NCI-H82 treated with DMSO at 0.1 percent for 48 hours (cell line): ENCODE results near the gene ATAD1.
"Not testable (repeated sequence)": the region's sequence is repeated elsewhere in the genome, so short reads cannot be mapped to it uniquely, and the experiment has no call there.

Experiments used
- DNase-seq: peaks from one replicate; lab custom pipeline; 2025; ENCODE audit not compliant: unreplicated experiment; lab: John Stamatoyannopoulos, UW

Gene ATAD1

DNA sequence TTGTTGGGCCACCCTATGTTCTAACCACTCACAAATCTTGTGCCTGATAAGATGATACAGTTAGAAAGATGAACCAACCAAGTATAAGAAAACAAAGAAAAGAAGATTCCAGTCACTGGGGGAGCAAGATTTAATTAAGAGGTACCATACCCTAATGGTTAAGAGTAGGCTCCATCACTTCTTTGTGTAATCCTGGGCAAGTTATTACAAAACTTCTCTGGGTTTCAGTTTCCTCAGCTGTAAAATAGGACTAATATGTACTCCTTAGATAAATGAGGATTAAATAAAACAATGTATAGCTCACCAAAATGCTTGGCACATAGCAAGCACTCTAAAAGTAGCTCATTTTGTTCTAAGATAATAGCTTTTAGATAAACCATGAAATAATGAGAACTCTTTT is 58.5 kb downstream of the ATAD1 start:
- no peak for DNase-seq

DNA sequence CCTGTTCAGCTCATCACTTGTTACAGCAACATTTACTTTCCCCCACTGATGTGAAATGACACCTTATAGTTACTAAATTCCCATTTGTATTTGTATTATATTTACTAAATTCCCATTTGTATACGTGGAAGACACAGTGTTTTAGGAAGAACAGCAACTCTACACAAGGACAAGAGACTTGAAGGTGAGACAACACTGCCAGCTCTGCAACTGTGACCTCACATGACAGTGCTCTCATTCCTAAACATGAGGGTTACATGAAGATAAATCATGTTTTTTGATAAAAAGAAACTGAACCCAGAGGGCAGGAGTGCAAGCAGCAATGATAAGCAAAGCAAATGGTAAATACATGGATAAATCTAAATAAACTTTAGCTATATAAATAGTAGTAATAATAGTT is 60.3 kb downstream of the ATAD1 start:
- no peak for DNase-seq

DNA sequence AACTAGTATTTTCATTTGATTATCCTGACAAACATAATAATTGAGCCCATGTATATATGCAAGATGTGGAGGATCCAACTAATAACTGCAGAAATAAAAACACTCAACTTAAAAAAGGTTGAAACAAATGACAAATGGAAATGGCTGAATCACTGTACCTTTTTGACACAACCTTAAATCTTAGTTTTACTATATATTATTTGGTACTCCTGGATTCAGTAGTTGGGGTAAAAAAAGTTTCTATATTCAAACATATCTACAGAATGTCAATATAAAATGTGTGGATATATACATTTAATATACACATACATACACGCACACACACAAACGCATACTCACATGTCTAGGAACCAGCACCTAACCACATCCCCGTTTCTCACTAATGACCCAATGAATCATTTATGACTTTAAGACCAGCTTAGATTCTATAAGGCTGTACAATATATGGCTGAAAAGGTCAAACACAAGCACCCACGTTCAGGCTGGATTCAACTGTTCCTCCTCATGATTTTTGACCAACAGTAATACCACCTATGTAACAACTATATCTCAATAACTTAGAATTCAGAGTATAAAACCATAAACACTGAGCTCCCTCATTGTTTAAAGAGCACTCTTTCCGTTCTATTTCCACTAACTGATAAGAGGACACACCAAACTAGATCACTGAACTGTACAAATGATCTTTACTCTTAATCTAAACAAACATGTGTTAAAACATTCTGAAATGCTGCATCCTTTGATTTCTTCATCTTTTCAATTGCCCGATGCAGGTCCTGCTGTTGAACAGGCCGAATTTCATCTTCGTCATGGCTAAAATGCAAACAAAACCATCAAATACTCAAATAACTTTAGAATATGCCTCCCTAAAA is 63.8 kb downstream of the ATAD1 start:
- no peak for DNase-seq

DNA sequence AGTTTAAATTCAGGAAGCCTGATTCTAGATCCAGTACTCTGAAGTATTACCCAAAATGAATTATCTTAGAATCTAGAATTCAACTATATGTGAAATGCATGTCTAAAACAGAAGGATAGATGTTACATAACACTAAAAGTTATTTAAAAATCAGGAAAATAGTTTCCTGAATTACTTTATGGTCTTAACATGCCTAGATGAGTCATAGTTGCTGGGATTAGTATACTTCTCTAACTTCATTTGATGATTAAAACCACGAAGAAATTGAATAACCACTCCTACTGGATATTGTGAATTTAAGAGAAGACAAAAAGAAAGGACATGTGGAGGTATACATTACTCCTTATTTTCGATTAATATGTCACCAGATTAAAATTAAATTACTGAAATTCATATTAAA is 65.5 kb downstream of the ATAD1 start:
- DNase-seq: no peak

DNA sequence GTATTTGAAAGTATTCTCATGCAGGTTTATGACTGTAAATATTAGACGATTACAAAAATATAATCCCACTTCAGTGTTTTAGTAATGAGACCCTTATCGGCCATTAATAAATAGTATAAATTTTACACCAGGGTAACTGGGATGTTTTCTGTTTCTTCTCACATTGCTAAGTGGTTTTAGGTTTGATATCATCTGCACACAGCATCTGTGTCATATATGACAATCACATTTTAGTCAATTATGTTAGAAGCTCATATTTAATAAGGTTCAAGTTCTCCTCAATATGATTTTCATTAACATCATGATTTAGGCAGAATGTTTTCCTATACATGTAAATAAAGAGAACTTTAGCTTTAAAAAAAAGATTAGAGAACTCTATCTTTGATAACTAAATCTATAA is 66.8 kb downstream of the ATAD1 start:
- DNase-seq: no peak

DNA sequence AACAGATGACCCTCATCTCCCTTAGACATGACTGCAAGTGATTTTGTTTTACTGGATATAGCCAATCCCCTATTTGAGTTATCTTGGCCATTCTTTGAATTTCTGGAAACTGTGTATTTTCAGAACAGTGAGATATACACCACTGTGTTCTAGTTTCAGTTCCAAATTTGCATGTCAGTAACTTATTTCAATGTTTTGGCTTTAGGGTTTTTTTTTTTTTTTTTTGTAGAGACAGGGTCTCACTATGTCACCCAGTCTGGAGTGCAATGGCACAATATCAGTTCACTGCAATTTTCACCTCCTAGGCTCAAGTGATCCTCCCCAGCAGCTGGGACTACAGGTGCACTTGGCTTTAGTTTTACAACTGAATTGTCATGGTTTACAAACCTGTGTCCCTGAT is 67.2 kb downstream of the ATAD1 start:
- DNase-seq: no peak

DNA sequence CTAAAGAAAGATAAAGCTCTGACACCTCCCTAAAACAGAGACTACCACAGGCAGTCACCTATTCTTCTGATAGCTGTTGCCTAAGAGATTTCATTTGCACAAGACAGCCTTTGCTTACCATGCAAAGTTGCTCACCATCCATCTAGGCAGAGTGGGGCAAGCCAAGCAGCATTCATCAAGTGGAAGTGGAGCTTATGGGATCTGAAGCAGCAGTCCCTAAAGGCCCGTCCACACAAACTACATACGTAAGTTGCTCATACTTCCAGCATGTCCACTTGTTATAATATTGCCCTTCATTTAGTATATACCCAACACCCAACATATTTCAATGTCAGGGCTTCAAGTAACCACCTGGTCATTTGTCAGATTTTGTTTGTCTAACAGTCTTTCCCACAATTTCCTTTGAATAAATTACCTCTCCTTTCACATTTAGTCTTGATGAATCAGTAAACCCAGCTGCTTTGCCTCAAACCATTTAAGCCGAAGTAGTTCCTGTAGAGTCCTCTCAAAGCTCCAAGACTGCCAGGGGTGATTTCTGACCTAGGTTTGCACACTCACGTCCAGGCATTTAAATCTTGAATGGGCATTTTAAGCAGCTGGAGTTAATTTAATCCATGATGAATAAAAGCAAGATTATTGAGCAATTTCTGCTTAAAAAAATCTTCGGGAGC is 67.9 kb downstream of the ATAD1 start:
- no peak for DNase-seq

DNA sequence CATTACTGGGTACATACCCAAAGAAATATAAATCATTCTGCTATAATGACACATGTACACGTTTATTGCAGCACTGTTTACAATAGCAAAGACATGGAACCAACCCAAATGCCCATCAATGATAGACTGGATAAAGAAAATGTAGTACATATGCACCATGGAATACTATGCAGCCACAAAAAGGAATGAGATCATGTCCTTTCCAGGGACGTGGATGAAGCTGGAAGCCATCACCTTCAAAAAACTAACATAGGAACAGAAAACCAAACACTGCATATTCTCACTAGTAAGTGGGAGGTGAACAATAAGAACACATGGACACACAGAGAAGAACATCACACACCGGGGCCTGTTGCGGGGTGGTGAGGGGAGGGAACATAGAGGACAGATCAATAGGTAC is 69.8 kb downstream of the ATAD1 start:
- DNase-seq: not testable (repeated sequence)

DNA sequence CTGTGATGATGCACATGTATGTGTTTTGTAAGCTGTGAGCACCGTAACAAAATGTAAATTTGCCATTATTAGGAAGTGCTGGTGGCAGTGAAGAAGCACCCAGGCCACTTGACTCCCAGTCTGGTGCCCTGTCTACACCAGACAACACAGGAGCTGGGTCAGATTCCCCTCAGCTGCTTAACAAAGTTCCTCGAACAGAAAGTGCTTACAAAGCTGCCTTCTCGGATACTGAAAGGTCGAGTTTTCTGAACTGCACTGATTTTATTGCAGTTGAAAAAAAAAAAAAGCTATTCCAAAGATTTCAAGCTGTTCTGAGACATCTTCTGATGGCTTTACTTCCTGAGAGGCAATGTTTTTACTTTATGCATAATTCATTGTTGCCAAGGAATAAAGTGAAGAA is 71.1 kb downstream of the ATAD1 start:
- no peak for DNase-seq

DNA sequence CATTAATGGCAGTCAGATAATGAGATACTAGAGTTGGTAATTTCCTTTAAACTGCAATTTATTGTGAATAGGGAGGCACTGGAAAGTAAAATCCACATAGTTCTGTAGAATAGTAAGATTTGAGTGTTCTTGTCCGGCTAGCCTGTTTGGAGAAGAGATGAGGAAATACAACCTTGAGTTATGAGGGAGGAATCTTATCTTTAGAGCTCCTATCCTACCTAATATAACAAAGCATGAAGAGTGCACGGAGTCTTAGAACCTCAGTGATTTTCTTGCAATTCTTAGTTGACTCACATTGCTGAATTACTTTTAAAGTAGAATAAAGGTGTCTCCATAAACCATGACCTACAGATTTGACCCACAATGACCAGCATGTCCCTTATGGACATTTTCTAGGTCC is 73.4 kb downstream of the ATAD1 start:
- DNase-seq: no peak

DNA sequence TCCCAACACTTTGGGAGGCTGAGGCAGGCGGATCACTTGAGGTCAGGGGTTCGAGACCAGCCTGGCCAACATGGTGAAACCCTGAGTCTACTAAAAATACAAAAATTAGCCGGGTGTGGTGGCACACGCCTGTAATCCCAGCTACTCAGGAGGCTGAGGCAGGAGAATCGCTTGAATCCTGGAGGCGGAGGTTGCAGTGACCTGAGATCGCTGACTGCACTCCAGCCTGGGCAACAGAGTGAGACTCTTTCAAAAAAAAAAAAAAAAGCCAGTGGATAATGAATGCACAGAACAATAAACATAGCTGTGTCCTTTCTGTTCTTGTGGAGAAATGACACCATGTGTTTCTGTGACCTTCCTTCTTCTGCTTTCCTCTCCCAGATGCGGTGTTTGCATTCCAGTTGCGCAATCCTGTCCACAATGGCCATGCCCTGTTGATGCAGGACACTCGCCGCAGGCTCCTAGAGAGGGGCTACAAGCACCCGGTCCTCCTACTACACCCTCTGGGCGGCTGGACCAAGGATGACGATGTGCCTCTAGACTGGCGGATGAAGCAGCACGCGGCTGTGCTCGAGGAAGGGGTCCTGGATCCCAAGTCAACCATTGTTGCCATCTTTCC is 74.9 kb downstream of the ATAD1 start:
- DNase-seq: not testable (repeated sequence)

DNA sequence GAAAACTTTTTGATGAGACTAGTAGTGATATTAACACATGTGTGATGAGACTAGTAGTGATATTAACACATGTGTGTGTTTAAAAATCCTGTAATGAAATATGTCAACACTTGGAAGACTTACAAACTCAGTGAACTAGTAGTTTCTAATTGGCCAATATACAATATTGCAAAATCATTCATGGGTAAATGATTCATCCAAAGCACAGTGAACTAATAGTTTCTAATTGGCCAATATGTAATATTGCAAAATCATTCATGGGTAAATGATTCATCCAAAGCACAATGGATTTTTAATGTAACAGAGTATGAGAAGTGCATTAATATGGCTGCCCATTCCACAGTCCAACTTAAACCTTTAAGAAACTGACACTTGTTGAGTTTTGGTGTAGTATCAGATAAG is 77.8 kb downstream of the ATAD1 start:
- DNase-seq: no peak

DNA sequence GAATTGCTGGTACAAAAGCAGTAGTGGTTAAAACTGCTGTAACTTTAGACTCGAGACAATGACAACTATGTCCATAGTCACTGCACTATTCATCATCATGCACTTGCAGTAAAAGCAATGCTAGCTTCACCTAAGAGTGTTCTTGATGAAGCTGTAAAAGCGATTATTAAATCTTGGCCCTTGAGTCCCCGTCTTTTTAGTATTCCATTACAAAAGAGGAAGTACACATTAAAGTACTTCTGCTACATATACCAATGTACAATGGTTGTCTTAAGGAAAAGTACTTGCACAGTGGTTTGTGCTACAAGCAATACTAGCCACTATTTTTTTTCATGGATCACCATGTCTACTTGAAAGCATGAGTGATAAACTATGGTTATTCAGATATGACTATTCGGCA is 78.3 kb downstream of the ATAD1 start:
- no peak for DNase-seq

DNA sequence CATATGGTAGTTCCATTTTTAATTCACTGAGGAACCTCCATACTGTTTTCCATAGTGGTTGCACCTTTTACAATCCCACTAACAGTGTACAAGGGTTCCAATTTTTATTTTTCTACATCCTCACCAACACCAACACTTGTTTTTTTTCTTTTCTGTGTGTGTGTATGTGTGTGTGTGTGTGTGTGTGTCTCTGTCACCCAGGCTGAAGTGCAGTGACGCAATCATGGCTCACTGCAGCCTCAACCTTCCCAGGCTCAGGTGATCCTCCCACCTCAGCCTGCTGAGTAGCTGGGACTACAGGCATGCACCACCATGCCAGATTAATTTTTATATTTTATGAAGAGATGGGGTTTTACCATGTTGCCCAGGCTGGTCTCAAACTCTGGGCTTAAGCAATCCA is 79.8 kb downstream of the ATAD1 start:
- not testable (repeated sequence) for DNase-seq

DNA sequence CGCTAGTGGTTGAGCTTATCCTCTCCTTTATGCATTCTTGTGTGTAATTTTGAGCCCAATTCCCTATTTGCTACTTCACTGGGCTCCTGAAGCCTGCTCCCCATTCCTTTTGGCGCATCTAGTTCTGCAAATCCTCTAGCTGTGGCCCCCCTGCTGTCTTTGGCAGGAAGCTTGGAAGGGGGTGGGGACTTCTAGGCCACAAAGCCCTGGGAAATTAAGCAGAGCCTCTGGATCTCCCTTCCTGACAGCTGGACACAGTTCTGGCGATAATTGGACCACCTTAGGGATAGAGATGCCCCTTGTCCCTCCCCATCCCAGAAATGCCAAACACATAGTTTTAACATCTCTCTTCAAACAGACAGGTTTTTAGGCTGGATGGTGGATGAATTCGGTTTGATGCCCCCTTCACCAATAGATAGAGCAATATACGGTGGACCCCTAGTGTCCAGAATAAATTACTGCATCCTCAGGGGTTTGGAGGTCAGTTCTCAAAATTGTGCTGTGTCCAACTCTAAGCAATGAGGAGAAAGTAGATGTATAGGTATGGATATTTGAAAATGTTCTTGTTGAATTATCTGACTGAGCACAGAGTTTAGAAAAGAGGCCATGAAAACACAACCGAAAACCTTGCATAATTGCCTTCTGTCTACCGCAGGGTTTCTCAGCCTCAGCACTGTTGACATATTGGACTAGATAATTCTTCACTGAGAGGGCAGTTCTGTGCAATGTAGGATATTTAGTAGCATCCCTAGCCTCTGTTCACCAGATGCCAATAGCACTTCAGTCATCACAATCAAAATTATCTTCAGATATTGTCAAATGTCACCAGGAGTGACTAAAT is 82.8 kb downstream of the ATAD1 start:
- peak; percentile 25 for DNase-seq

DNA sequence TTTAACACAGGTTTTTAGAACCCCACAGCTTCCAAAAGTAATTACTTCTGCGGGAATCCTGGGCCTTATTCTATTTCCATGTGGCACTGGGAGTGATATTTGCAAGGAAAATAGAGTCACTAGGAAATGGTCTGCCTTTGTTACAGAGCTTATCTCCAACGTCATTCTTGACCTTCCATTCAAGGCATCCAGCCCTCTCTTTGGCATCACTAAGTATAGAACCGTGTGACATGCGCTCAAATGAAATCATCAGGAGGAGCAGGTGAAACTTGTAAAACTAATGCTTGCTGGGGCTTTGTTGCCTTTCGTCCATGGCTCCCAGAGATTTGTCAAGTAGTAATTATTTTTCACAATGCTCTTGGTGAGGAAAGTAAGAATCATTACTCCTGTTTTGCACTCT is 84.9 kb downstream of the ATAD1 start:
- DNase-seq: no peak

DNA sequence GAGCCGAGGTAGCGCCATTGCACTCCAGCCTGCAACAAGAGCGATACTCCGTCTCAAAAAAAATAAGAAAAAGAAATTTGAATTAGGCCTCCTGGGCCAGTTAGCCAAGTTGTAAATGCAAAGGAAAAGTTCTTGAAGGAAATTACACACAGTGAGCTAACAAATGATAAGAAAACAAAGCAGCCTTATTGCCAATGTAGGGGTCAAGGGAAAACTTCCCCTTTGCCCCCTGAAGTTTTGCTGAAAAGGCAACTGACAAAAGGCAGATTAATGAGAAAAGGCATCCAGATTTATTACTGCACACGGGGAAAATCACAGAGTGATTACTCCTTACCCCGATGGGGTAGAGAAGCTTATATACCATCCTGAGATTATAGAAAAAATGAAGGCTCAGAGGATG is 88.1 kb downstream of the ATAD1 start:
- DNase-seq: no peak

DNA sequence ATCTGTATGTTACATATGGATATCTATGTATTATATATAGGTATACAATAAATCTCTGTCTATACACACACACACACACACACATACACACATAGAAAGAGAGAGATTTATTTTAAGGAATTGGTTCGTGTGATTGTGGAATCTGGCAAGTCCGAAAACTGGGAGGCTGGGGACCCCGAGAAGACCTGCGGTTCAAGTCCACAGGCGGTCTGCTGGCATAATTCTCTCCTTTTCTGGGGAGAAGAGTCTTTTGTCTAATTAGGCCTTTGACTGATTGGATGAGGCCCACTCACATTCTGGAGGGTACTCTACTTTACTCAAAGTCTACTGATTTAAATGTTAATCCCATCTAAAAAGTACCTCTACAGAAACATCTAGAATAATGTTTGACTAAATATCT is 93.2 kb downstream of the ATAD1 start:
- no peak for DNase-seq

DNA sequence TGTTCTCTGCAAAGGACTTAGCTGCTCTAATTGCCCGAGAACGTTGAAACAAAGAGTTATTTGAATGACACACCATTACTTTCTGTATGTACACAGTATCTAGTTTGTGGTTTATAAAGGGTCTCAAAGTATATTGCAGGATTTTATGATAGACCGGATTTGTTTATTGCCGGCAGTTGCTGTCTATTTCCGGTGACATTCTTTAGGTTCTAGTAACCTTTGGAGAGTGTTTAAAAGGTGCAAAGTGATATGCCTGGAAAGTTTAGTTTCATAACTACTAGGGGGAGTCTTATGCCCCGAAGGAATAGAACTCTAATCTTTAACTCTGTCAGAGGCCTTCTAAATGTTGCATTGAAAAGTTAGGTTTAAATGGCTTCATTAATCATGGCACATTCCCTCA is 94.5 kb downstream of the ATAD1 start:
- DNase-seq: no peak

DNA sequence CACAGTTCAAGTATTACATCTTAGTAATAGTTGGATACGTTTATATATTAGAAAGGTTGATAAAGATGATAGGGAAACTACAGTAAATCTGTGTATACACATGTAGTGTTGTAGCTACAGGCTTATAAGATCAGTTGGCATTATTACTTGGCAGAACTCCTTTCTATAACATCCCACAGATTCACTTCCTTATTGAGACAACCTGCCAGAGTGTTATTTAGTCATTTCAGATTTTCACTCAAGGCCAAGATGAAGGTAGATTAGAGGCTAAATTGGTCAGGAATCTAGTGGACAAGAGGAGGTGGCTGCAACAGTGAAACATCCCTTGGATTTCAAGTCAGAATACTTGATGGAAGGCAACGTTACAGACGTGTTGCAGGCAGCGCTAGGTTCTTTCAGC is 95.3 kb downstream of the ATAD1 start:
- DNase-seq: no peak

DNA sequence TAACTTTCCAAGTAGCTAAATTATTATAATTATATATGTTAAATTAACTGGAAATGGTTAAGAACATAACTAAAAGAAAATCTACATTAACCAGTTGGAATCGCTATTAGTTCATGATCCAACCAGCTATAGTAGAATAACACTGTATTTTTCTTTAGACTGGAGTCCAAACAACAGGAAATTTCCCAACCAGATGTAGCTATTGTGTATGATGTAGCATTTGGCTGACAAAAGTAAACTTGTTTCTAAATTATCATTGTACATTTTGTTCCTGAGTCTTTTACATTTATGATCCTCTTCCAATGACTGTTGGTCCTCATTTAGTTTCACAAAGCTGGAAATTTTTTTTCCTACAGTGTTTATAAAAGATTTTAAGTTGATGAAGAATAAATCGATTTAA is 96.2 kb downstream of the ATAD1 start:
- DNase-seq: no peak
